ENCODE measurements around the gene COL4A4. TPM values are rescaled to one million over a fixed set of nuclear protein-coding genes. Genes with fewer than 3 reads are reported as not detected.

The COL4A4 gene
- total RNA-seq, 1 donor, result 0.36 TPM

GRCh38 chr2:227029426-227030105 lies 134.4 kb downstream of the COL4A4 start:
- H3K79me2 ChIP-seq (ENCODE audit: insufficient read depth, low read length), result no peaks in the 10 kb centered on the region
- H3K4me2 ChIP-seq (ENCODE audit: insufficient read depth, low read length), result no peak overlapping the region
- H3K36me3 ChIP-seq (ENCODE audit: insufficient read depth, low read length), result no peaks in the 10 kb centered on the region
- H3K27ac ChIP-seq (ENCODE audit: low read depth, low read length), result no peak overlapping the region
- no peak overlapping the region for H2AFZ ChIP-seq (ENCODE audit: low read length)
- DNase-seq (ENCODE audit: insufficient read length, low spot score, missing footprints), result no peak
- H3K4me3 ChIP-seq (ENCODE audit: insufficient read depth, low read length), result no peak overlapping the region
- TF ChIP-seq CTCF (IDR thresholded peaks at IDR 0.05; ENCODE audit: extremely low read depth, low read depth, low read length), result no peak
- H3K27me3 ChIP-seq (ENCODE audit: insufficient read depth, low read length), result no peaks in the 10 kb centered on the region
- no peaks in the 10 kb centered on the region for H3K9me3 ChIP-seq (ENCODE audit: low read depth, low read length)
- no peaks in the 10 kb centered on the region for H3K4me1 ChIP-seq (ENCODE audit: insufficient read depth, low read length)
- no peaks in the 10 kb centered on the region for H4K20me1 ChIP-seq (ENCODE audit: insufficient read depth, low read length)

GRCh38 chr2:227025510-227025909 lies 138.5 kb downstream of the COL4A4 start:
- H3K4me1 ChIP-seq (ENCODE audit: insufficient read depth, low read length), result no peaks in the 10 kb centered on the region
- TF ChIP-seq CTCF (IDR thresholded peaks at IDR 0.05; ENCODE audit: extremely low read depth, low read depth, low read length), result no peak

GRCh38 chr2:227022608-227023007 lies 141.4 kb downstream of the COL4A4 start:
- no peaks in the 10 kb centered on the region for H3K79me2 ChIP-seq (ENCODE audit: insufficient read depth, low read length)
- no peaks in the 10 kb centered on the region for H3K27me3 ChIP-seq (ENCODE audit: insufficient read depth, low read length)
- H3K36me3 ChIP-seq (ENCODE audit: insufficient read depth, low read length), result no peaks in the 10 kb centered on the region
- no peak for TF ChIP-seq CTCF (IDR thresholded peaks at IDR 0.05; ENCODE audit: extremely low read depth, low read depth, low read length)
- no peak overlapping the region for H3K4me3 ChIP-seq (ENCODE audit: insufficient read depth, low read length)
- no peaks in the 10 kb centered on the region for H3K9me3 ChIP-seq (ENCODE audit: low read depth, low read length)
- no peaks in the 10 kb centered on the region for H3K4me1 ChIP-seq (ENCODE audit: insufficient read depth, low read length)
- H4K20me1 ChIP-seq (ENCODE audit: insufficient read depth, low read length), result no peaks in the 10 kb centered on the region
- DNase-seq (ENCODE audit: insufficient read length, low spot score, missing footprints), result no peak
- no peak overlapping the region for H2AFZ ChIP-seq (ENCODE audit: low read length)
- no peak overlapping the region for H3K27ac ChIP-seq (ENCODE audit: low read depth, low read length)
- H3K4me2 ChIP-seq (ENCODE audit: insufficient read depth, low read length), result no peak overlapping the region

More at GRCh38 chr2:227025510-227025909, 138.5 kb downstream of the COL4A4 start:
- Histone ChIP-seq H3K79me2 (ENCODE audit: insufficient read depth, low read length) (no peaks in the 10 kb centered on the region), H2AFZ (ENCODE audit: low read length) (no peak overlapping the region), H3K27me3 (ENCODE audit: insufficient read depth, low read length) (no peaks in the 10 kb centered on the region), H3K4me3 (ENCODE audit: insufficient read depth, low read length) (no peak overlapping the region), H3K4me2 (ENCODE audit: insufficient read depth, low read length) (no peak overlapping the region), H3K27ac (ENCODE audit: low read depth, low read length) (no peak overlapping the region), H3K9me3 (ENCODE audit: low read depth, low read length) (no peaks in the 10 kb centered on the region), H4K20me1 (ENCODE audit: insufficient read depth, low read length) (no peaks in the 10 kb centered on the region), H3K36me3 (ENCODE audit: insufficient read depth, low read length) (no peaks in the 10 kb centered on the region)
- no peak for DNase-seq (ENCODE audit: insufficient read length, low spot score, missing footprints)

GRCh38 chr2:227020416-227020815 lies 143.6 kb downstream of the COL4A4 start:
- no peaks in the 10 kb centered on the region for H3K4me1 ChIP-seq (ENCODE audit: insufficient read depth, low read length)
- H3K27ac ChIP-seq (ENCODE audit: low read depth, low read length), result no peak overlapping the region
- no peak overlapping the region for H3K4me3 ChIP-seq (ENCODE audit: insufficient read depth, low read length)
- H3K9me3 ChIP-seq (ENCODE audit: low read depth, low read length), result no peaks in the 10 kb centered on the region
- DNase-seq (ENCODE audit: insufficient read length, low spot score, missing footprints), result no peak
- H4K20me1 ChIP-seq (ENCODE audit: insufficient read depth, low read length), result no peaks in the 10 kb centered on the region
- H2AFZ ChIP-seq (ENCODE audit: low read length), result no peak overlapping the region
- H3K36me3 ChIP-seq (ENCODE audit: insufficient read depth, low read length), result no peaks in the 10 kb centered on the region
- no peaks in the 10 kb centered on the region for H3K79me2 ChIP-seq (ENCODE audit: insufficient read depth, low read length)
- no peaks in the 10 kb centered on the region for H3K27me3 ChIP-seq (ENCODE audit: insufficient read depth, low read length)
- no peak overlapping the region for H3K4me2 ChIP-seq (ENCODE audit: insufficient read depth, low read length)
- TF ChIP-seq CTCF (IDR thresholded peaks at IDR 0.05; ENCODE audit: extremely low read depth, low read depth, low read length), result no peak

Measured in osteoblast (primary cell).